ENCODE measurements around the gene EHMT2. TPM values are rescaled to one million over a fixed set of nuclear protein-coding genes. Genes with fewer than 3 reads are reported as not detected.

The EHMT2 gene
- total and polyA plus RNA-seq, 2 of the 13 experiments (the other 11 are each of a cell fraction or from before 2014, with no cell fraction given) = 55.2 to 69.2 TPM

DNA sequence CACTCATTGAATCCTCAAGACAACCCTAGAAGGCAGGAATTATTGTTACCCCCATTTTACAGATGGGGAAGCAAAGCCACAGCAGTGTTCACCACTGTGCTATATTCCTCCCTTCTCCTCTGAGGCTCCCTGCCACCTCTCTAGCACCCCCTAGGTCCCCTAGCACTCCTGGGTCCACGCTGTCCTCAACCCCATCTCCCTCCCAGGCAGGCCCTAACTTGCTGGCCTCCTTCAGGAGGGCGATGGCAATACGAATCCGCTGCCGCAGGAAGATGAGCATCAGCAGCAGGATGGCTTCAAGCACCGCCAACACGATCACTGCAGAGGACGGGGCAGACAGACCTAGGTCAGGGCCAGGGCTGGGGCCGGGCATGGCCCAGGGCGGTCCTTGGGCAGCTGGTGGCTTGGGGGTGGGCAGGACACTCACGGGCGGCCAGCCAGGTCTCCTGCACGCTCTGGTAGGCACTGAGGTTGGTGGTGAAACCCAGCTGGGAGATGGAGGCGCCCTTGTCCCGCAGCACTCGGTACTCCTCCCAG, 27.0 kb downstream of the EHMT2 start (continued):
- TF ChIP-seq, protein P1, sequence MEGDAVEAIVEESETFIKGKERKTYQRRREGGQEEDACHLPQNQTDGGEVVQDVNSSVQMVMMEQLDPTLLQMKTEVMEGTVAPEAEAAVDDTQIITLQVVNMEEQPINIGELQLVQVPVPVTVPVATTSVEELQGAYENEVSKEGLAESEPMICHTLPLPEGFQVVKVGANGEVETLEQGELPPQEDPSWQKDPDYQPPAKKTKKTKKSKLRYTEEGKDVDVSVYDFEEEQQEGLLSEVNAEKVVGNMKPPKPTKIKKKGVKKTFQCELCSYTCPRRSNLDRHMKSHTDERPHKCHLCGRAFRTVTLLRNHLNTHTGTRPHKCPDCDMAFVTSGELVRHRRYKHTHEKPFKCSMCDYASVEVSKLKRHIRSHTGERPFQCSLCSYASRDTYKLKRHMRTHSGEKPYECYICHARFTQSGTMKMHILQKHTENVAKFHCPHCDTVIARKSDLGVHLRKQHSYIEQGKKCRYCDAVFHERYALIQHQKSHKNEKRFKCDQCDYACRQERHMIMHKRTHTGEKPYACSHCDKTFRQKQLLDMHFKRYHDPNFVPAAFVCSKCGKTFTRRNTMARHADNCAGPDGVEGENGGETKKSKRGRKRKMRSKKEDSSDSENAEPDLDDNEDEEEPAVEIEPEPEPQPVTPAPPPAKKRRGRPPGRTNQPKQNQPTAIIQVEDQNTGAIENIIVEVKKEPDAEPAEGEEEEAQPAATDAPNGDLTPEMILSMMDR (CRISPR knock-in tag; IDR thresholded peaks at IDR 0.05) = peak; percentile 63
- TF ChIP-seq, protein P2, sequence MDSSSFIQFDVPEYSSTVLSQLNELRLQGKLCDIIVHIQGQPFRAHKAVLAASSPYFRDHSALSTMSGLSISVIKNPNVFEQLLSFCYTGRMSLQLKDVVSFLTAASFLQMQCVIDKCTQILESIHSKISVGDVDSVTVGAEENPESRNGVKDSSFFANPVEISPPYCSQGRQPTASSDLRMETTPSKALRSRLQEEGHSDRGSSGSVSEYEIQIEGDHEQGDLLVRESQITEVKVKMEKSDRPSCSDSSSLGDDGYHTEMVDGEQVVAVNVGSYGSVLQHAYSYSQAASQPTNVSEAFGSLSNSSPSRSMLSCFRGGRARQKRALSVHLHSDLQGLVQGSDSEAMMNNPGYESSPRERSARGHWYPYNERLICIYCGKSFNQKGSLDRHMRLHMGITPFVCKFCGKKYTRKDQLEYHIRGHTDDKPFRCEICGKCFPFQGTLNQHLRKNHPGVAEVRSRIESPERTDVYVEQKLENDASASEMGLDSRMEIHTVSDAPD (CRISPR knock-in tag; IDR thresholded peaks at IDR 0.05) = no peak
- no peak for TF ChIP-seq SMARCE1 (IDR thresholded peaks at IDR 0.05; ENCODE audit: borderline replicate concordance)
- TF ChIP-seq TBX3 (IDR thresholded peaks at IDR 0.05; ENCODE audit: borderline replicate concordance) = no peak
- TF ChIP-seq, protein P3, sequence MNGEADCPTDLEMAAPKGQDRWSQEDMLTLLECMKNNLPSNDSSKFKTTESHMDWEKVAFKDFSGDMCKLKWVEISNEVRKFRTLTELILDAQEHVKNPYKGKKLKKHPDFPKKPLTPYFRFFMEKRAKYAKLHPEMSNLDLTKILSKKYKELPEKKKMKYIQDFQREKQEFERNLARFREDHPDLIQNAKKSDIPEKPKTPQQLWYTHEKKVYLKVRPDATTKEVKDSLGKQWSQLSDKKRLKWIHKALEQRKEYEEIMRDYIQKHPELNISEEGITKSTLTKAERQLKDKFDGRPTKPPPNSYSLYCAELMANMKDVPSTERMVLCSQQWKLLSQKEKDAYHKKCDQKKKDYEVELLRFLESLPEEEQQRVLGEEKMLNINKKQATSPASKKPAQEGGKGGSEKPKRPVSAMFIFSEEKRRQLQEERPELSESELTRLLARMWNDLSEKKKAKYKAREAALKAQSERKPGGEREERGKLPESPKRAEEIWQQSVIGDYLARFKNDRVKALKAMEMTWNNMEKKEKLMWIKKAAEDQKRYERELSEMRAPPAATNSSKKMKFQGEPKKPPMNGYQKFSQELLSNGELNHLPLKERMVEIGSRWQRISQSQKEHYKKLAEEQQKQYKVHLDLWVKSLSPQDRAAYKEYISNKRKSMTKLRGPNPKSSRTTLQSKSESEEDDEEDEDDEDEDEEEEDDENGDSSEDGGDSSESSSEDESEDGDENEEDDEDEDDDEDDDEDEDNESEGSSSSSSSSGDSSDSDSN (CRISPR knock-in tag; IDR thresholded peaks at IDR 0.05) = no peak
- peak; percentile 95 for TF ChIP-seq ZNF629 (CRISPR knock-in tag; conservative IDR thresholded peaks at IDR 0.05)
- TF ChIP-seq HNRNPL (IDR thresholded peaks at IDR 0.05; ENCODE audit: low read depth, low read length) = peak; percentile 77; the same call in 1 of the 2 replicates
- 0 out of 2 replicates have a peak, but pooled peaks have one; percentile 43 for TF ChIP-seq ZNF660 (CRISPR knock-in tag; IDR thresholded peaks at IDR 0.05; ENCODE audit: borderline replicate concordance, low read depth)
- TF ChIP-seq, protein P4, sequence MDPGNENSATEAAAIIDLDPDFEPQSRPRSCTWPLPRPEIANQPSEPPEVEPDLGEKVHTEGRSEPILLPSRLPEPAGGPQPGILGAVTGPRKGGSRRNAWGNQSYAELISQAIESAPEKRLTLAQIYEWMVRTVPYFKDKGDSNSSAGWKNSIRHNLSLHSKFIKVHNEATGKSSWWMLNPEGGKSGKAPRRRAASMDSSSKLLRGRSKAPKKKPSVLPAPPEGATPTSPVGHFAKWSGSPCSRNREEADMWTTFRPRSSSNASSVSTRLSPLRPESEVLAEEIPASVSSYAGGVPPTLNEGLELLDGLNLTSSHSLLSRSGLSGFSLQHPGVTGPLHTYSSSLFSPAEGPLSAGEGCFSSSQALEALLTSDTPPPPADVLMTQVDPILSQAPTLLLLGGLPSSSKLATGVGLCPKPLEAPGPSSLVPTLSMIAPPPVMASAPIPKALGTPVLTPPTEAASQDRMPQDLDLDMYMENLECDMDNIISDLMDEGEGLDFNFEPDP (CRISPR knock-in tag; conservative IDR thresholded peaks at IDR 0.05) = 0 out of 2 replicates have a peak, but pooled peaks have one; percentile 8
- TF ChIP-seq MEIS1 (CRISPR knock-in tag; IDR thresholded peaks at IDR 0.05; ENCODE audit: borderline replicate concordance) = 0 out of 2 replicates have a peak, but pooled peaks have one; percentile 28
- no peak for TF ChIP-seq SRY (CRISPR knock-in tag; IDR thresholded peaks at IDR 0.05)
- no peak for TF ChIP-seq ZNF205 (CRISPR knock-in tag; IDR thresholded peaks at IDR 0.05)
- TF ChIP-seq NR3C1 (CRISPR knock-in tag; IDR thresholded peaks at IDR 0.05) = no peak
- TF ChIP-seq KDM1A (CRISPR knock-in tag; IDR thresholded peaks at IDR 0.05) = peak; percentile 49; the same call in 1 of the 2 replicates
- no peak for TF ChIP-seq ZNF431 (CRISPR knock-in tag; IDR thresholded peaks at IDR 0.05; ENCODE audit: borderline replicate concordance, low read depth)
- TF ChIP-seq RCOR2 (CRISPR knock-in tag; IDR thresholded peaks at IDR 0.05) = no peak
- TF ChIP-seq DNMT3B (CRISPR knock-in tag; conservative IDR thresholded peaks at IDR 0.05) = no peak
- no peak for TF ChIP-seq U2AF1 (optimal IDR thresholded peaks at IDR 0.05; ENCODE audit: low read depth, low read length)
- no peak for TF ChIP-seq RORA (CRISPR knock-in tag; IDR thresholded peaks at IDR 0.05)
- TF ChIP-seq, protein P5, sequence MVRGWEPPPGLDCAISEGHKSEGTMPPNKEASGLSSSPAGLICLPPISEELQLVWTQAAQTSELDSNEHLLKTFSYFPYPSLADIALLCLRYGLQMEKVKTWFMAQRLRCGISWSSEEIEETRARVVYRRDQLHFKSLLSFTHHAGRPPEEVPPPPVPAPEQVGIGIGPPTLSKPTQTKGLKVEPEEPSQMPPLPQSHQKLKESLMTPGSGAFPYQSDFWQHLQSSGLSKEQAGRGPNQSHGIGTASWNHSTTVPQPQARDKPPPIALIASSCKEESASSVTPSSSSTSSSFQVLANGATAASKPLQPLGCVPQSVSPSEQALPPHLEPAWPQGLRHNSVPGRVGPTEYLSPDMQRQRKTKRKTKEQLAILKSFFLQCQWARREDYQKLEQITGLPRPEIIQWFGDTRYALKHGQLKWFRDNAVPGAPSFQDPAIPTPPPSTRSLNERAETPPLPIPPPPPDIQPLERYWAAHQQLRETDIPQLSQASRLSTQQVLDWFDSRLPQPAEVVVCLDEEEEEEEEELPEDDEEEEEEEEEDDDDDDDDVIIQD (CRISPR knock-in tag; IDR thresholded peaks at IDR 0.05; ENCODE audit: low read depth) = no peak
- no peak for TF ChIP-seq KLF16 (CRISPR knock-in tag; IDR thresholded peaks at IDR 0.05)
- no peak for TF ChIP-seq BCL6 (CRISPR knock-in tag; IDR thresholded peaks at IDR 0.05)
- 0 out of 2 replicates have a peak, but pooled peaks have one; percentile 47 for TF ChIP-seq ZNF761 (CRISPR knock-in tag; conservative IDR thresholded peaks at IDR 0.05)

Data from HepG2 (cell line).